ENCODE measurements around the gene PHAF1. TPM values are rescaled to one million over a fixed set of nuclear protein-coding genes. Genes with fewer than 3 reads are reported as not detected.

PHAF1 gene
- total and polyA plus RNA-seq, 2 of the 8 experiments (the other 6 are each of a cell fraction or from before 2014, with no cell fraction given), result 18.6 to 26.4 TPM

DNA sequence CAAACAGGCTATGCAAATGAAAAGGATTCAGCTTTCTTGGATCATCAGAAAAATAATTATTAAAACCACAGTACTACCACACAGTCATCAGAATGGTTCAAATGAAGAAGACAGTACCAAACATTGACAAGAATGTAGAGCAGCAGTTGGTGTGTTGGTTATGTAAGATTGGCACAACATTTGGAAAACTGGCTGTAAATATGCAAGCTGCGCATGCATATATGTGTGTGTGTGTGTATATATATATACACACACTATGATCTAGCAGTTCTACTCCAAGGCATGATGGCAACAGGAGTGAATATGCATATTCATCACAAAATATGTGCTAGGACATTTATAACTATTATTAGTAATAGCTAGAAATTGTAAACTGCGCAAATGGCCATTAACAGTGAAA is 34.4 kb upstream of the PHAF1 start:
- Histone ChIP-seq H4K8ac (ENCODE audit: extremely low read depth, insufficient read depth, low read length) (no peak overlapping the region), H4K5ac (ENCODE audit: insufficient read length, low read depth, low read length) (no peak overlapping the region), H3K14ac (ENCODE audit: insufficient read length) (no peak overlapping the region), H3K9me3 (ENCODE audit: insufficient read depth in 2 of 2, low read depth in 1 of 2, low read length in 1 of 2) (no peaks in the 10 kb centered on the region), H4K20me1 (replicated peaks in 1 of 2; ENCODE audit: control insufficient read depth in 1 of 2, insufficient read depth in 2 of 2, low read length in 2 of 2) (no peaks in the 10 kb centered on the region), H2BK120ac (replicated peaks; ENCODE audit: low read depth, low read length) (no peak overlapping the region), H3K4me1 (replicated peaks in 1 of 4; ENCODE audit: control insufficient read depth in 3 of 4, insufficient read depth in 4 of 4, low read length in 3 of 4) (no peaks in the 10 kb centered on the region), H3K18ac (ENCODE audit: extremely low read depth, low read length) (no peak overlapping the region), H2BK20ac (ENCODE audit: low read length) (no peak overlapping the region), H3K4ac (replicated peaks; ENCODE audit: insufficient read length, low read depth, low read length) (no peak overlapping the region), H3K9ac (replicated peaks in 1 of 4; ENCODE audit: extremely low read depth in 1 of 4, low read depth in 3 of 4, low read length in 3 of 4) (no peak overlapping the region), H2BK5ac (ENCODE audit: low read depth, low read length) (no peak overlapping the region), H3K79me2 (ENCODE audit: control insufficient read depth in 1 of 2, insufficient read depth in 2 of 2, low read length in 2 of 2) (no peaks in the 10 kb centered on the region), H3K23me2 (ENCODE audit: low read depth, low read length) (no peaks in the 10 kb centered on the region), H3K27ac (ENCODE audit: low read depth, low read length) (no peak overlapping the region), H2AK5ac (ENCODE audit: low read depth, low read length) (no peak overlapping the region), H3K79me1 (ENCODE audit: low read depth, low read length) (no peaks in the 10 kb centered on the region), H3K56ac (replicated peaks; ENCODE audit: insufficient read length, low read depth, low read length) (no peak overlapping the region), H3K23ac (ENCODE audit: insufficient read length) (no peak overlapping the region), H2BK12ac (ENCODE audit: low read depth, low read length) (no peak overlapping the region), H3K36me3 (ENCODE audit: control insufficient read depth in 2 of 4, insufficient read depth in 4 of 4, low read length in 3 of 4) (no peaks in the 10 kb centered on the region), H3K4me2 (ENCODE audit: insufficient read depth in 1 of 2, low read depth in 2 of 2, low read length in 2 of 2) (no peak overlapping the region), H4K91ac (replicated peaks; ENCODE audit: insufficient read length, low read length) (no peak overlapping the region), H2AFZ (ENCODE audit: low read length) (no peak overlapping the region), H2BK15ac (ENCODE audit: low read length) (no peak overlapping the region), H3K4me3 (ENCODE audit: extremely low read depth in 1 of 4, insufficient read depth in 2 of 4, low read depth in 3 of 4, low read length in 4 of 4) (no peak overlapping the region), H3K27me3 (replicated peaks in 1 of 4; ENCODE audit: control insufficient read depth in 3 of 4, extremely low read depth in 1 of 4, insufficient read depth in 3 of 4, low read length in 3 of 4) (no peaks in the 10 kb centered on the region)
- no peak for DNase-seq (ENCODE audit: low read depth in 1 of 2, low spot score in 2 of 2)
- CTCF ChIA-PET (ENCODE audit: partially characterized antibody), result interaction anchor here (0.8 to 2.0 kb wide), 5 partner anchors 25 to 226 kb away, joined by 3 to 7 read pairs (median 3); no protein-coding TSS in a partner anchor
- whole genome bisulfite sequencing, 2 experiments (ENCODE audit: extremely low coverage in 1 of 2, insufficient coverage in 1 of 2, insufficient read length in 1 of 2, insufficient replicate concordance in 2 of 2, low coverage in 1 of 2, low lambda C conversion rate in 2 of 2, missing lambda C conversion rate in 1 of 2), result 100% methylated on average over 2 of the region's 2 CpGs; no CpG with 5 or more reads in 1 of the 2 experiments
- POLR2A ChIA-PET (ENCODE audit: partially characterized antibody), result interaction anchor here (1.3 kb wide), 1 partner anchor 29 kb away, joined by 3 read pairs; no protein-coding TSS in a partner anchor
- no peak for FAIRE-seq
- TF ChIP-seq, protein P1, sequence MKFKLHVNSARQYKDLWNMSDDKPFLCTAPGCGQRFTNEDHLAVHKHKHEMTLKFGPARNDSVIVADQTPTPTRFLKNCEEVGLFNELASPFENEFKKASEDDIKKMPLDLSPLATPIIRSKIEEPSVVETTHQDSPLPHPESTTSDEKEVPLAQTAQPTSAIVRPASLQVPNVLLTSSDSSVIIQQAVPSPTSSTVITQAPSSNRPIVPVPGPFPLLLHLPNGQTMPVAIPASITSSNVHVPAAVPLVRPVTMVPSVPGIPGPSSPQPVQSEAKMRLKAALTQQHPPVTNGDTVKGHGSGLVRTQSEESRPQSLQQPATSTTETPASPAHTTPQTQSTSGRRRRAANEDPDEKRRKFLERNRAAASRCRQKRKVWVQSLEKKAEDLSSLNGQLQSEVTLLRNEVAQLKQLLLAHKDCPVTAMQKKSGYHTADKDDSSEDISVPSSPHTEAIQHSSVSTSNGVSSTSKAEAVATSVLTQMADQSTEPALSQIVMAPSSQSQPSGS (IDR thresholded peaks at IDR 0.05; ENCODE audit: low read length), result no peak
- no peak for TF ChIP-seq SP1 (IDR thresholded peaks at IDR 0.05; ENCODE audit: low read depth, low read length)
- TF ChIP-seq EP300 (IDR thresholded peaks at IDR 0.05; ENCODE audit: borderline replicate concordance in 1 of 2, low read depth in 2 of 2, low read length in 2 of 2), result no peak
- TF ChIP-seq ASH2L (IDR thresholded peaks at IDR 0.05; ENCODE audit: low read length), result no peak
- no peak for TF ChIP-seq CBX8 (IDR thresholded peaks at IDR 0.05; ENCODE audit: borderline replicate concordance, low read depth, low read length)

Data from H1 (cell line).